K562 (cell line): Measurements from ENCODE around the gene LCN15. TPM values are rescaled to one million over a fixed set of nuclear protein-coding genes. Genes with fewer than 3 reads are reported as not detected.
A peak's percentile ranks its signal among the peaks of the same experiment; 100 is the strongest.

Experiments
- ATAC-seq: fragments of 200-7000 bp; cut with Tn5 transposase; 3 replicates; pipeline ENCODE4 v1.9.1; 2020; ENCODE audit warnings: moderate library complexity
- BruUV-seq: library from RNA; stranded (reverse); fragments of 400-500 nt; replicated peaks from 2 replicates; lab custom pipeline; 2021; lab: Mats Ljungman, UMichigan
- CTCF ChIA-PET: fragments of 300-600 bp; formaldehyde crosslinking; extraction: SDS; loops from one replicate; lab custom pipeline; 2021; ENCODE audit warnings: low intra/inter-chr PET ratio; lab: Yijun Ruan, JAX
- POLR2A ChIA-PET: fragments of 300-600, 350-650 bp; sonication (Branson Sonifier 250); formaldehyde crosslinking; extraction: SDS; loops from one replicate; lab custom pipeline; 2021; ENCODE audit warnings: antibody characterized with exemption, inconsistent platforms; lab: Yijun Ruan, JAX
- DNase-seq, 4 experiments: peaks; one replicate each; pipeline versions ENCODE4 v3.0.0 to v3.0.0-alpha.2; 2011 to 2018; ENCODE audit warnings: low spot score in 3 of 4, mixed read lengths in 3 of 4; ENCODE audit errors: extremely low read depth in 1 of 4
- FAIRE-seq: peaks from 2 replicates; lab custom pipeline; 2011; peaks lifted over from hg19 to GRCh38; lab: Jason Lieb, UNC
- H2AFZ ChIP-seq: 2 replicates; pipeline ENCODE4 v1.6.0; 2011; ENCODE audit warnings: low read depth, low read length, control low read depth, inconsistent platforms
- H3K27ac ChIP-seq: fragments of 200-600 bp; 3 replicates; pipeline ENCODE4 v1.8.0; 2011; ENCODE audit warnings: low read depth, mild to moderate bottlenecking, control low read depth, inconsistent platforms, low read length, moderate library complexity, mixed read lengths; ENCODE audit errors: extremely low read depth
- H3K27me3 ChIP-seq, 2 experiments: fragments of 300-600 bp in 1 of 2; 2 replicates in 1 of 2; 3 replicates in 1 of 2; pipeline versions ENCODE4 v1.6.0 to v1.8.0; 2011; ENCODE audit warnings: inconsistent platforms in 2 of 2, low read length in 2 of 2, mild to moderate bottlenecking in 1 of 2, mixed read lengths in 1 of 2, moderate library complexity in 1 of 2; ENCODE audit not compliant: control insufficient read depth in 2 of 2, insufficient read depth in 2 of 2
- H3K36me3 ChIP-seq: fragments of 300-600 bp; 3 replicates; pipeline ENCODE4 v1.8.0; 2011; ENCODE audit warnings: mild to moderate bottlenecking, low read length, inconsistent platforms; ENCODE audit not compliant: control insufficient read depth, insufficient read depth
- H3K4me1 ChIP-seq, 2 experiments: fragments of 200-600 bp in 1 of 2; replicated peaks in 1 of 2; 2 replicates in 1 of 2; 3 replicates in 1 of 2; pipeline versions ENCODE4 v1.5.1 to v1.8.0; 2011; ENCODE audit warnings: inconsistent platforms in 2 of 2, low read length in 2 of 2, mild to moderate bottlenecking in 1 of 2, mixed read lengths in 1 of 2, moderate library complexity in 1 of 2; ENCODE audit not compliant: control insufficient read depth in 2 of 2, insufficient read depth in 2 of 2
- H3K4me2 ChIP-seq: 2 replicates; pipeline ENCODE4 v1.6.1; 2011; ENCODE audit warnings: low read length, control low read depth, inconsistent platforms, mixed read lengths; ENCODE audit not compliant: insufficient read depth
- H3K4me3 ChIP-seq: fragments of 200-600 bp; sonication (generic), shearing (Covaris generic); 2 replicates; pipeline ENCODE4 v1.5.1; 2016; ENCODE audit warnings: control low read depth, inconsistent platforms
- H3K79me2 ChIP-seq: fragments of 200-600 bp; 3 replicates; pipeline ENCODE4 v1.8.0; 2011; ENCODE audit warnings: low read length, inconsistent platforms; ENCODE audit not compliant: control insufficient read depth, insufficient read depth
- H3K9ac ChIP-seq, 2 experiments: 2 replicates each; pipeline versions ENCODE4 v1.6.0 to v1.6.1; 2011; ENCODE audit warnings: low read depth in 2 of 2, low read length in 2 of 2, control low read depth in 1 of 2, inconsistent platforms in 1 of 2, mild to moderate bottlenecking in 1 of 2, mixed read lengths in 1 of 2; ENCODE audit not compliant: insufficient read depth in 1 of 2
- H3K9me1 ChIP-seq: one replicate; pipeline ENCODE4 v1.6.0; 2011; ENCODE audit warnings: inconsistent platforms, mild to moderate bottlenecking, low read length, moderate library complexity; ENCODE audit not compliant: control insufficient read depth, insufficient read depth
- H3K9me3 ChIP-seq: replicated peaks from 2 replicates; pipeline ENCODE4 v1.5.1; 2011; ENCODE audit warnings: low read depth, low read length, inconsistent platforms; ENCODE audit not compliant: control insufficient read depth, insufficient read depth
- H4K20me1 ChIP-seq: replicated peaks from 2 replicates; pipeline ENCODE4 v1.6.1; 2011; ENCODE audit warnings: low read length, inconsistent platforms, mixed read lengths; ENCODE audit not compliant: control insufficient read depth, insufficient read depth
- ATF4 ChIP-seq: fragments of 450-650 bp; formaldehyde crosslinking; IDR thresholded peaks from 2 replicates; pipeline ENCODE4 v1.4.0; 2022; ENCODE audit warnings: mild to moderate bottlenecking, moderate library complexity
- CBFA2T2 ChIP-seq: fragments of 450-650 bp; conservative IDR thresholded peaks from 2 replicates; pipeline ENCODE4 v1.6.1; 2017; ENCODE audit warnings: mild to moderate bottlenecking
- ILF3 ChIP-seq: fragments of 450-650 bp; IDR thresholded peaks from 2 replicates; pipeline ENCODE4 v1.6.1; 2018; ENCODE audit warnings: antibody characterized with exemption, mild to moderate bottlenecking, moderate library complexity, borderline replicate concordance
- KLF10 ChIP-seq: fragments of 250-450 bp; sonication (Bioruptor Pico); IDR thresholded peaks from 2 replicates; pipeline ENCODE4 v1.6.1; 2021; ENCODE audit warnings: matching md5 sums
- NCOR1 ChIP-seq: fragments of 450-650 bp; IDR thresholded peaks from 2 replicates; pipeline ENCODE4 v1.6.1; 2016; ENCODE audit warnings: mild to moderate bottlenecking, moderate library complexity
- PHB ChIP-seq: fragments of 250-450 bp; sonication (Bioruptor Pico); IDR thresholded peaks from 2 replicates; pipeline ENCODE4 v1.5.0; 2021
- PHF21A ChIP-seq: fragments of 450-650 bp; IDR thresholded peaks from 2 replicates; pipeline ENCODE4 v1.6.1; 2017; ENCODE audit warnings: low read depth, borderline replicate concordance
- POLR2G ChIP-seq: fragments of 200-400 bp; formaldehyde crosslinking; IDR thresholded peaks from 2 replicates; pipeline ENCODE4 v1.6.1; 2017; ENCODE audit warnings: low read depth, mild to moderate bottlenecking, antibody characterized with exemption, low read length, moderate library complexity
- PTTG1 ChIP-seq: fragments of 450-650 bp; IDR thresholded peaks from 2 replicates; pipeline ENCODE4 v1.6.1; 2016; ENCODE audit warnings: low read depth, mild to moderate bottlenecking, missing genetic modification characterization, missing compliant biosample characterization
- RHOXF2B ChIP-seq: fragments of 250-450 bp; sonication (Bioruptor Pico); conservative IDR thresholded peaks from 2 replicates; pipeline ENCODE4 v1.5.1; 2021
- TEAD1 ChIP-seq, 2 experiments: fragments of 450-650 bp in 1 of 2; sonication (generic) in 1 of 2; formaldehyde crosslinking; IDR thresholded peaks; 2 replicates each; pipeline versions ENCODE4 v1.4.0 to v1.8.0; 2020 to 2022; ENCODE audit warnings: mild to moderate bottlenecking in 2 of 2, missing genetic modification reagents in 1 of 2
- ZNF592 ChIP-seq: fragments of 450-650 bp; IDR thresholded peaks from 2 replicates; pipeline ENCODE4 v1.6.1; 2017; ENCODE audit warnings: antibody characterized with exemption, mild to moderate bottlenecking
- WGBS: fragments of 100-300 bp; shearing (Covaris generic); methylation state at CpG from one replicate; pipeline ENCODE4 v1.1.6; 2016; ENCODE audit warnings: low coverage, mixed read lengths; ENCODE audit not compliant: insufficient coverage; ENCODE audit errors: missing lambda C conversion rate; 5-methylcytosine and 5-hydroxymethylcytosine counted together
- in situ Hi-C: fragments of 300-500 bp; cut with MboI; formaldehyde crosslinking; loops from 4 replicates; pipeline ENCODE4 v1.15.0; 2018; ENCODE audit warnings: inconsistent platforms, mixed read lengths
- intact Hi-C: fragments of 100-400 bp; cut with micrococcal nuclease; formaldehyde crosslinking; loops from 2 replicates; pipeline ENCODE4 v1.14.2; 2022
- polyA plus RNA-seq, 8 experiments: library from polyadenylated mRNA; depleted of rRNA in 4 of 8; stranded (reverse) in 5 of 8; unstranded in 3 of 8; fragments of >200 nt; fragmentation: Nextera tagmentation in 2 of 8; fragmentation: Illumina TruSeq in 1 of 8; extraction: Ambion mirVana in 2 of 8; extraction: Trizol in 1 of 8; gene quantifications; 2 replicates each; pipeline versions ENCODE4 v1.2.1 to v1.2.3, GENCODE V29; 2011 to 2014; ENCODE audit warnings: inconsistent platforms in 1 of 8, missing spikeins in 1 of 8
- total RNA-seq, 7 experiments: library from RNA; depleted of rRNA in 6 of 7; stranded (reverse); fragments of >200 nt in 6 of 7; fragmentation: Illumina TruSeq in 2 of 7; extraction: Trizol in 2 of 7; gene quantifications; 2 replicates each; pipeline versions ENCODE4 v1.2.1 to v1.2.3, GENCODE V29; 2011 to 2021; ENCODE audit warnings: low replicate concordance in 1 of 7

LCN15 gene
- total and polyA plus RNA-seq, 9 of the 15 experiments (the other 6 are each of a cell fraction or from before 2014, with no cell fraction given) = 0.66 TPM; not detected in 8

GRCh38 chr9:136796775-136797347 lies 32.5 kb upstream of the LCN15 start (continued):
- peak; percentile 33; the same call in 1 of the 2 replicates for TF ChIP-seq NCOR1
- peak; percentile 24; the same call in 1 of the 2 replicates for TF ChIP-seq CBFA2T2
- TF ChIP-seq PHF21A = peak; percentile 29; the same call in 1 of the 2 replicates

DNA sequence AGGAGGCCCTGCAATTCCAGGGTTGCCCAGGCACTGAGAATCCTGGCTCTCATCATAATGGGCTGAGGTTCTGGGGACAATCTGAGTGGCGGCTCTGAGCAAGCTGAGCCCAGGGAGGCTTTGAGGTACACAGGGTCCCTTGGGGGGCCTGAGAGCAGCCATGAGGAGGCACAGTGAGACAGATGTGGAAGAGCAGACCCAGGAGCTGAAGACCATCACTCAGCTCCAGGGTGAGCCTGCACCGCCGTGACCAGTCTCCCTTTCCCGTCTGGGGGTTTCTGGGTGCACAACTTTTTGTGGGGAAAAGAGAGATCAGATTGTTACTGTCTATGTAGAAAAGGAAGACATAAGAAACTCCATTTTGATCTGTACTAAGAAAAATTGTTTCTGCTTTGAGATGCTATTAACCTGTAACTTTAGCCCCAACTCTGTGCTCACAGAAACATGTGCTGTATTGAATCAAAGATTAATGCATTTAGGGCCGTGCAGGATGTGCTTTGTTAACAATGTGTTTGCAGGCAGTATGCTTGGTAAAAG lies 32.0 kb upstream of the LCN15 start, which contains the start of gene CCDC183:
CCDC183 (plus strand) TSS at position 101 of the 537 bp plus-strand sequence; CDS start at position 161, 60 bp downstream.
- H3K9me1 ChIP-seq = peaks cover 4% of the 10 kb centered on the region
- H3K27me3 ChIP-seq = no peaks in the 10 kb centered on the region
- H3K4me1 ChIP-seq = peaks cover 54 to 78% of the 10 kb centered on the region in 2 experiments; a peak in 4 of 5 replicates
- no peak for DNase-seq
- no peaks in the 10 kb centered on the region for H3K9me3 ChIP-seq
- H3K27ac ChIP-seq = peak within 1 kb of the TSS; percentile 36; the same call in 1 of the 3 replicates
- no peak for FAIRE-seq
- H3K36me3 ChIP-seq = peaks cover 18% of the 10 kb centered on the region; the same call in 1 of the 3 replicates
- ChIA-PET POLR2A (interaction anchor here (0.6 kb wide), 1 partner anchor 61 kb away, joined by 3 read pairs; no protein-coding TSS in a partner anchor), CTCF (interaction anchor here (0.6 kb wide), 1 partner anchor 24 kb away, joined by 3 read pairs; no protein-coding TSS in a partner anchor)
- peak within 1 kb of the TSS; percentile 50; the same call in 1 of the 2 replicates for H3K4me2 ChIP-seq
- WGBS = 47% methylated on average over 5 of the region's 5 CpGs
- H3K79me2 ChIP-seq = peaks cover 17% of the 10 kb centered on the region
- H4K20me1 ChIP-seq = peaks cover 5% of the 10 kb centered on the region; the same call in 1 of the 2 replicates
- in situ Hi-C loops = loop anchor here (25.0 kb wide), 1 partner anchor 441 kb away; the partner anchor contains the start of genes CYSRT1, RNF224, SLC34A3 and TUBB4B
- ATAC-seq = no peak
- H3K9ac ChIP-seq = peak within 1 kb of the TSS in 1 of 2 experiments; percentile 81; a peak in 2 of 4 replicates
- H2AFZ ChIP-seq = no peak within 1 kb of the TSS
- intact Hi-C loops = no loop called here
- no peak within 1 kb of the TSS for H3K4me3 ChIP-seq
- BruUV-seq = no TSS peak
- no peak for TF ChIP-seq ILF3
- TF ChIP-seq PTTG1 = peak; percentile 50; the same call in 1 of the 2 replicates
- TF ChIP-seq TEAD1 (CRISPR knock-in tag; IDR thresholded peaks at IDR 0.05) = no peak
- 0 out of 2 replicates have a peak, but pooled peaks have one; percentile 13 for TF ChIP-seq KLF10
- no peak for TF ChIP-seq RHOXF2B (CRISPR knock-in tag)
- 0 out of 2 replicates have a peak, but pooled peaks have one; percentile 19 for TF ChIP-seq ATF4
- 0 out of 2 replicates have a peak, but pooled peaks have one; percentile 45 for TF ChIP-seq PHB (CRISPR knock-in tag)
- peak; percentile 82 for TF ChIP-seq ZNF592
- peak; percentile 43; the same call in 1 of the 2 replicates for TF ChIP-seq POLR2G
